HUES48 (cell line): Measurements from ENCODE around the gene TSPAN17.

Experiments
- H3K27ac ChIP-seq: one replicate; pipeline ENCODE4 v1.7.0; 2013; ENCODE audit warnings: low read depth, low read length, inconsistent platforms
- H3K27me3 ChIP-seq: 2 replicates; pipeline ENCODE4 v1.6.1; 2013; ENCODE audit warnings: mild to moderate bottlenecking, low read length; ENCODE audit not compliant: control insufficient read depth, insufficient read depth
- H3K36me3 ChIP-seq: 2 replicates; pipeline ENCODE4 v1.6.1; 2013; ENCODE audit warnings: low read length; ENCODE audit not compliant: control insufficient read depth, insufficient read depth
- H3K4me1 ChIP-seq: 2 replicates; pipeline ENCODE4 v1.6.1; 2013; ENCODE audit warnings: mild to moderate bottlenecking, low read length; ENCODE audit not compliant: control insufficient read depth, insufficient read depth
- H3K4me3 ChIP-seq: 2 replicates; pipeline ENCODE4 v1.5.1; 2013; ENCODE audit warnings: mild to moderate bottlenecking, low read depth, low read length
- H3K9ac ChIP-seq: 2 replicates; pipeline ENCODE4 v1.6.1; 2013; ENCODE audit warnings: mild to moderate bottlenecking, low read depth, low read length, moderate library complexity
- H3K9me3 ChIP-seq: 2 replicates; pipeline ENCODE4 v1.6.1; 2013; ENCODE audit warnings: low read length; ENCODE audit not compliant: control insufficient read depth, insufficient read depth

The TSPAN17 gene

GRCh38 chr5:176643491-176644219 is 3.6 kb upstream of the TSPAN17 start:
- Histone ChIP-seq H3K9me3 (no peaks in the 10 kb centered on the region), H3K27me3 (no peaks in the 10 kb centered on the region), H3K36me3 (no peaks in the 10 kb centered on the region), H3K4me1 (peaks cover 33% of the 10 kb centered on the region), H3K4me3 (no peak overlapping the region), H3K9ac (no peak overlapping the region), H3K27ac (no peak overlapping the region)

DNA sequence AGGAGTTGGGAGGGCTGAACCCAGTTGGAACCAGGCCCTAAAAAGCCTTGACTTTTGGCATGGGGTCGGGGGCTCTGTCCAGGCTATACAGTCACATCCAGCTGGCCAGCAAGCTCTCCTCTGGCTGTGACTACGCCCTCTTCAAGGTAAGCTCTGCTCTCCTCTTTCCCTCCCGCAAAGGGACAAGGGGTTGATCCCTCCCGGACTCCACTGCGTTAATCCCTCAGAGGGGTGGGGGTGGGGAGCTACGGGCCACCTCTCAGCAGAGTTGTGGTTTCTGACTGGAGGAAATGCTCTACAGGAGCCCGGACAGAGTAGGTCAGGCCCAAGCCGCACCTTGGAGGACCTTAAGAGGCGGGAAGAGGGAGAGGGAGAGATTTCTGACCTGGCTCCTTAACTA is 3.0 kb upstream of the TSPAN17 start:
- Histone ChIP-seq H3K27me3 (no peaks in the 10 kb centered on the region), H3K36me3 (no peaks in the 10 kb centered on the region), H3K9me3 (no peaks in the 10 kb centered on the region), H3K4me3 (no peak overlapping the region), H3K27ac (no peak overlapping the region), H3K9ac (no peak overlapping the region), H3K4me1 (peaks cover 29% of the 10 kb centered on the region)

GRCh38 chr5:176644878-176645670 is 2.2 kb upstream of the TSPAN17 start:
- Histone ChIP-seq H3K27me3 (no peaks in the 10 kb centered on the region), H3K4me3 (no peak overlapping the region), H3K27ac (no peak overlapping the region), H3K36me3 (no peaks in the 10 kb centered on the region), H3K4me1 (peaks cover 29% of the 10 kb centered on the region), H3K9ac (no peak overlapping the region), H3K9me3 (no peaks in the 10 kb centered on the region)

DNA sequence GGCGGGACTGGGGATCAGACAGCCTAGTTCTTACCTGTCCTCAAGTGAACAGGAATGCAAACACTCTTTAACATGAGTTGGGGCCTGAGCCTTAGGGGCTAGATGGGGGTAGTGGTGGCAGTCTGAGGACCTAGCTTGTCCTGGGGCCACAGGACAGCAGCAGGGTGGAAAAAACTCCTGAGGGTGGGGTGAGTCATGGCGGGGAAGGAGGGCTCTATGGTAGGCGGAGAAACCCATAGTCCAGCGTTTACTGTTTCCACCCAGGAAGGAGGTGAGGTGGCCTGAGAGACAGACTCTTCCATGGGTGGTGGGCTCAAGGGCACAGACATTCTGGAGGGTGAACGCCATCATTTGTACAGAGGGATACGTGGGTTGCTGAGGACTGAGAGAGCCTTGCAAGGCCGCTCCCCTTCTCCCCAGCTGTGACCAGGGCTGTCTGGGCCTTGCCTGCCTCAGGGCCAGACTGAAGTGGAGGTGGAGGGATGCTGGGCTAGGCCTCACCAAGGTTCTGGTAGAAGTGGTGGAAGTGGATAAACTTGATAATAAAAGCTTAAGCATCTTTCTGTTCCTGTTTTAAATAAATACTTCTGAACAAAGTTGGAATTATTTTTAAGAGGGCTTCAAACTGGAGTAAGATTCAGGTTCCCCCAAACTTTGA is 1.1 kb upstream of the TSPAN17 start:
- H3K27ac ChIP-seq = peak overlapping the region; percentile 78
- no peaks in the 10 kb centered on the region for H3K27me3 ChIP-seq
- no peaks in the 10 kb centered on the region for H3K36me3 ChIP-seq
- no peak overlapping the region for H3K4me3 ChIP-seq
- peaks cover 30% of the 10 kb centered on the region for H3K4me1 ChIP-seq
- H3K9me3 ChIP-seq = no peaks in the 10 kb centered on the region
- no peak overlapping the region for H3K9ac ChIP-seq

DNA sequence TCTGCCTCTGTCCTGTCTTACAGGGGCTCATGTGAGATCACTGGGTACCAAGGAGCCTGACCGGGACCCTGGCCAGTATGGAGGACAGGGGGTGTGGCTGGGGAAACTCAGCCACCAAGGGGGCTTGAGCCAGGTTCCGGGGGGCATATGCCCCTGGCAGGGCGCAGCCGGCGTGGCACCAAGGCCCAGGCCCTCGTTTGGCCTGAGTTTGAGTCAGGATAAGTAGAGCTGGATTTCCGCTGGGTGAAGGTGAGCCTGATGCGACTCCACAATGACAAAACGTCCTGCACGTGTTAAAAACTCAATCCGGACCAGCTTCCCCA is 616 bp upstream of the TSPAN17 start:
- no peaks in the 10 kb centered on the region for H3K9me3 ChIP-seq
- peak overlapping the region; percentile 46 for H3K4me3 ChIP-seq
- no peaks in the 10 kb centered on the region for H3K36me3 ChIP-seq
- H3K27me3 ChIP-seq = no peaks in the 10 kb centered on the region
- peaks cover 30% of the 10 kb centered on the region for H3K4me1 ChIP-seq
- H3K27ac ChIP-seq = peak overlapping the region; percentile 78
- peak overlapping the region; percentile 49; the same call in 1 of the 2 replicates for H3K9ac ChIP-seq

GRCh38 chr5:176647843-176648473 is 674 bp downstream of the TSPAN17 start:
- no peaks in the 10 kb centered on the region for H3K27me3 ChIP-seq
- peak overlapping the region; percentile 73 for H3K27ac ChIP-seq
- H3K4me3 ChIP-seq = peak overlapping the region; percentile 79
- no peaks in the 10 kb centered on the region for H3K9me3 ChIP-seq
- H3K9ac ChIP-seq = no peak overlapping the region
- peaks cover 6% of the 10 kb centered on the region for H3K36me3 ChIP-seq
- H3K4me1 ChIP-seq = peaks cover 24% of the 10 kb centered on the region

DNA sequence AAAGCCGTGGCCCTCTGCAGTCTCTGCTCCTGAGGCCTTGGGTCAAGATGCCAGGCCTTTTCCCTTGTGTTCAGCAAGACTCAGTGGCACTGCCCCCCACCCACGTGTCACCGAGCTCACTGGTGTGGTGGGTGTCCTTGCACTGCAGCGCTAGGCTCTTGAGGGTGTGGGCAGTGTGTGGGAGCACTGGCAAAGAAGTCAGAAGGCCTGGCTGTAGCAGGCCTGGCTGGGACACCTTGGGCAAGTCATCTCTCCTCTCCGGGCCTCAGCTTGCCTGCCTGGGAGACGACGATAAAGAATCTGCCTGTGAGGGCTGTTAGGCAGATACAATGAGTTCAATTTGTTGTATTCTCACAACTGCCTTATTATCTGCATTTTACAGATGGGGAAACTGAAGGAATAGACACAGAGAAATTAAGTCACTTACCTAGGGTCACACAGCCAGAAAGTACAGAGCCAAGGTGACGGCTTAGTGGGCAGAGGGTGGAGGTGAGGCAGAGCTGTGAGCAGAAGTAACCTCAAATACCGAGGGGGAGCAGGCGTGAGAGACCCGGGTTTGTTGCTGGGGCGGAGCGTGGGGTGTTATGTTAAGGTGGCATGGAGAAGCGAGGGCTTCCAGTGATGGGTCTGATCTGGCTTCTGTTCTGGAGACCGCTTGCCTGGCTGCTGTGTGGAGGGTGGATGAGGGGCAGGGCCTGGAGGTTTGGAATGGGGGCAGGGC is 1.4 kb downstream of the TSPAN17 start:
- no peaks in the 10 kb centered on the region for H3K9me3 ChIP-seq
- H3K4me1 ChIP-seq = peaks cover 19% of the 10 kb centered on the region
- no peaks in the 10 kb centered on the region for H3K27me3 ChIP-seq
- peak overlapping the region; percentile 79 for H3K4me3 ChIP-seq
- H3K36me3 ChIP-seq = peaks cover 13% of the 10 kb centered on the region
- H3K27ac ChIP-seq = no peak overlapping the region
- no peak overlapping the region for H3K9ac ChIP-seq

- Histone ChIP-seq H3K27ac (no peak overlapping the region), H3K9ac (no peak overlapping the region), H3K9me3 (no peaks in the 10 kb centered on the region)
Observed at GRCh38 chr5:176650354-176650884, 3.1 kb downstream of the TSPAN17 start.

GRCh38 chr5:176651472-176651980 is 4.2 kb downstream of the TSPAN17 start:
- peaks cover 32% of the 10 kb centered on the region for H3K36me3 ChIP-seq
- H3K27ac ChIP-seq = no peak overlapping the region
- H3K4me1 ChIP-seq = peaks cover 13% of the 10 kb centered on the region
- H3K9ac ChIP-seq = no peak overlapping the region
- H3K27me3 ChIP-seq = no peaks in the 10 kb centered on the region
- no peaks in the 10 kb centered on the region for H3K9me3 ChIP-seq
- no peak overlapping the region for H3K4me3 ChIP-seq

More at GRCh38 chr5:176650354-176650884, 3.1 kb downstream of the TSPAN17 start:
- peaks cover 13% of the 10 kb centered on the region for H3K4me1 ChIP-seq
- no peak overlapping the region for H3K4me3 ChIP-seq
- no peaks in the 10 kb centered on the region for H3K27me3 ChIP-seq
- peaks cover 26% of the 10 kb centered on the region for H3K36me3 ChIP-seq

DNA sequence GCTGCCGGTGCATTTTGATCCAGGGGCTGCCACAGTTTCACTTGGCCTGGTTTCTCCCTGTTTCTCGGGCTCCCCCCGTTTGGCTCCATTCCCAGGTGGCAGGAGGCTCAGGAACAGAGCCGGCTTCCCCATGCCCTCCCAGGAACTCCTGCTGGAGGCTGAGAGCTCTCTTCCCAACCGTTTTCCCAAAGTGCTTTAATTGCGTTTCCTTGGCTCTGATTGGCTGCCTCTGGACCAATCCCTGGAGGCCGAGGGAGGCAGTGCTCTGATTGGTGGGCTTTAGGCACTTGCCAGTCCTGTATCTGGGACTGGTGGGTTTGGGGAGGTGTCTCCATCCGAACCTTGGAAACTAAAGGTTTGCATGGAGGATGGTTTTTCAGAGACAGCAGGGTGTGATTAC is 4.9 kb downstream of the TSPAN17 start:
- Histone ChIP-seq H3K9me3 (no peaks in the 10 kb centered on the region), H3K27me3 (no peaks in the 10 kb centered on the region), H3K36me3 (peaks cover 32% of the 10 kb centered on the region), H3K9ac (no peak overlapping the region), H3K27ac (no peak overlapping the region), H3K4me1 (peaks cover 10% of the 10 kb centered on the region), H3K4me3 (no peak overlapping the region)
